ENCODE results near the gene APOL1.
"Not testable (repeated sequence)": the region's sequence is repeated elsewhere in the genome, so short reads cannot be mapped to it uniquely, and the experiment has no call there.

DNA sequence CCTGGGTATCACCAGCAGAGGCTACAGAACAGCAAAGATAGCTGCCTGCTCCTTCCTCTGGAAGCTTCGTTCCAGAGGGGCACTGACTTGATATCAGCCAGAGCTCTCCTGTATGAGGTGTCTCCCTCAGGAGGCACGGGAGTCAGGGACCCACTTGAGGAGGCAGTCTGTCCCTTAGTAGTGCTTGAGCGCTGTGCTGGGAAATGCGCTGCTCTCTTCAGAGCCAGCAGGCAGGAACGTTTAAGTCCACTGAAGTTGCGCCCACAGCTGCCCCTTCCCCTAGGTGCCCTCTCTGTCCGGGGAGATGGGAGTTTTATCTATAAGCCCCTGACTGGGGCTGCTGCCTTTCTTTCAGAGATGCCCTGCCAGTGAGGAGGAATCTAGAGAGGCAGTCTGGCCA is 18.3 kb downstream of the APOL1 start:
- TF ChIP-seq, protein P1, sequence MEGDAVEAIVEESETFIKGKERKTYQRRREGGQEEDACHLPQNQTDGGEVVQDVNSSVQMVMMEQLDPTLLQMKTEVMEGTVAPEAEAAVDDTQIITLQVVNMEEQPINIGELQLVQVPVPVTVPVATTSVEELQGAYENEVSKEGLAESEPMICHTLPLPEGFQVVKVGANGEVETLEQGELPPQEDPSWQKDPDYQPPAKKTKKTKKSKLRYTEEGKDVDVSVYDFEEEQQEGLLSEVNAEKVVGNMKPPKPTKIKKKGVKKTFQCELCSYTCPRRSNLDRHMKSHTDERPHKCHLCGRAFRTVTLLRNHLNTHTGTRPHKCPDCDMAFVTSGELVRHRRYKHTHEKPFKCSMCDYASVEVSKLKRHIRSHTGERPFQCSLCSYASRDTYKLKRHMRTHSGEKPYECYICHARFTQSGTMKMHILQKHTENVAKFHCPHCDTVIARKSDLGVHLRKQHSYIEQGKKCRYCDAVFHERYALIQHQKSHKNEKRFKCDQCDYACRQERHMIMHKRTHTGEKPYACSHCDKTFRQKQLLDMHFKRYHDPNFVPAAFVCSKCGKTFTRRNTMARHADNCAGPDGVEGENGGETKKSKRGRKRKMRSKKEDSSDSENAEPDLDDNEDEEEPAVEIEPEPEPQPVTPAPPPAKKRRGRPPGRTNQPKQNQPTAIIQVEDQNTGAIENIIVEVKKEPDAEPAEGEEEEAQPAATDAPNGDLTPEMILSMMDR (IDR thresholded peaks at IDR 0.05) = not testable (repeated sequence)
- not testable (repeated sequence) for TF ChIP-seq POLR2AphosphoS5, TCF7L2 (IDR thresholded peaks at IDR 0.05; ENCODE audit: low read depth, low read length)
- TF ChIP-seq, protein P2, sequence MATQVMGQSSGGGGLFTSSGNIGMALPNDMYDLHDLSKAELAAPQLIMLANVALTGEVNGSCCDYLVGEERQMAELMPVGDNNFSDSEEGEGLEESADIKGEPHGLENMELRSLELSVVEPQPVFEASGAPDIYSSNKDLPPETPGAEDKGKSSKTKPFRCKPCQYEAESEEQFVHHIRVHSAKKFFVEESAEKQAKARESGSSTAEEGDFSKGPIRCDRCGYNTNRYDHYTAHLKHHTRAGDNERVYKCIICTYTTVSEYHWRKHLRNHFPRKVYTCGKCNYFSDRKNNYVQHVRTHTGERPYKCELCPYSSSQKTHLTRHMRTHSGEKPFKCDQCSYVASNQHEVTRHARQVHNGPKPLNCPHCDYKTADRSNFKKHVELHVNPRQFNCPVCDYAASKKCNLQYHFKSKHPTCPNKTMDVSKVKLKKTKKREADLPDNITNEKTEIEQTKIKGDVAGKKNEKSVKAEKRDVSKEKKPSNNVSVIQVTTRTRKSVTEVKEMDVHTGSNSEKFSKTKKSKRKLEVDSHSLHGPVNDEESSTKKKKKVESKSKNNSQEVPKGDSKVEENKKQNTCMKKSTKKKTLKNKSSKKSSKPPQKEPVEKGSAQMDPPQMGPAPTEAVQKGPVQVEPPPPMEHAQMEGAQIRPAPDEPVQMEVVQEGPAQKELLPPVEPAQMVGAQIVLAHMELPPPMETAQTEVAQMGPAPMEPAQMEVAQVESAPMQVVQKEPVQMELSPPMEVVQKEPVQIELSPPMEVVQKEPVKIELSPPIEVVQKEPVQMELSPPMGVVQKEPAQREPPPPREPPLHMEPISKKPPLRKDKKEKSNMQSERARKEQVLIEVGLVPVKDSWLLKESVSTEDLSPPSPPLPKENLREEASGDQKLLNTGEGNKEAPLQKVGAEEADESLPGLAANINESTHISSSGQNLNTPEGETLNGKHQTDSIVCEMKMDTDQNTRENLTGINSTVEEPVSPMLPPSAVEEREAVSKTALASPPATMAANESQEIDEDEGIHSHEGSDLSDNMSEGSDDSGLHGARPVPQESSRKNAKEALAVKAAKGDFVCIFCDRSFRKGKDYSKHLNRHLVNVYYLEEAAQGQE (IDR thresholded peaks at IDR 0.05; ENCODE audit: insufficient read depth in 1 of 2, low read depth in 2 of 2, low read length in 1 of 2) = not testable (repeated sequence)

Measured in Panc1 (cell line).